A549 (cell line): ENCODE measurements around the gene BAHD1.

ENCODE experiments used
- BHLHE40 ChIP-seq: IDR thresholded peaks from 2 replicates; pipeline ENCODE4 v1.6.1; 2012; ENCODE audit warnings: low read depth, low read length, inconsistent platforms
- ESRRA ChIP-seq: fragments of 150-350 bp; IDR thresholded peaks from 2 replicates; pipeline ENCODE4 v1.6.1; 2014; ENCODE audit warnings: mild to moderate bottlenecking, low read length, borderline replicate concordance
- JUN ChIP-seq, 2 experiments: fragments of >200 bp; sonication (Bioruptor Twin); formaldehyde crosslinking; IDR thresholded peaks; 2 replicates in 1 of 2; 3 replicates in 1 of 2; pipeline ENCODE4 v1.6.1; 2016 to 2017
- JUNB ChIP-seq: fragments of >200 bp; sonication (Bioruptor Twin); formaldehyde crosslinking; IDR thresholded peaks from 2 replicates; pipeline ENCODE4 v1.6.1; 2016
- NR3C1 ChIP-seq: fragments of >200 bp; sonication (Bioruptor Twin); formaldehyde crosslinking; IDR thresholded peaks from 3 replicates; pipeline ENCODE4 v1.6.1; 2017
- POLR2A ChIP-seq: IDR thresholded peaks from 2 replicates; pipeline ENCODE4 v1.6.1; 2012; ENCODE audit warnings: mild to moderate bottlenecking, low read length
- POLR2AphosphoS2 ChIP-seq: conservative IDR thresholded peaks from 2 replicates; pipeline ENCODE4 v1.6.1; 2012; ENCODE audit warnings: low read length, improper control_type of control experiment, inconsistent platforms
- RAD21 ChIP-seq, 2 experiments: fragments of >200 bp in 1 of 2; sonication (Bioruptor Twin) in 1 of 2; formaldehyde crosslinking in 1 of 2; IDR thresholded peaks in 1 of 2; conservative IDR thresholded peaks in 1 of 2; 2 replicates in 1 of 2; 3 replicates in 1 of 2; pipeline ENCODE4 v1.6.1; 2012 to 2018; ENCODE audit warnings: inconsistent platforms in 1 of 2
- TF ChIP-seq, protein P1 (sequence below): fragments of >200 bp; sonication (Bioruptor Twin); formaldehyde crosslinking; IDR thresholded peaks from 3 replicates; pipeline ENCODE4 v1.5.1; 2016
- TF ChIP-seq, protein P2 (sequence below): fragments of 150-350 bp; IDR thresholded peaks from 2 replicates; pipeline ENCODE4 v1.6.1; 2014; ENCODE audit warnings: low read depth, mild to moderate bottlenecking, low read length
- TF ChIP-seq, protein P3 (sequence below): fragments of 450-650 bp; IDR thresholded peaks from 2 replicates; pipeline ENCODE4 v1.6.1; 2014; ENCODE audit warnings: antibody characterized with exemption
- TF ChIP-seq, protein P4 (sequence below): fragments of 250-450 bp; sonication (Bioruptor Pico); IDR thresholded peaks from 2 replicates; pipeline ENCODE4 v1.5.0; 2020; ENCODE audit warnings: low read depth, mild to moderate bottlenecking, moderate library complexity

DNA sequence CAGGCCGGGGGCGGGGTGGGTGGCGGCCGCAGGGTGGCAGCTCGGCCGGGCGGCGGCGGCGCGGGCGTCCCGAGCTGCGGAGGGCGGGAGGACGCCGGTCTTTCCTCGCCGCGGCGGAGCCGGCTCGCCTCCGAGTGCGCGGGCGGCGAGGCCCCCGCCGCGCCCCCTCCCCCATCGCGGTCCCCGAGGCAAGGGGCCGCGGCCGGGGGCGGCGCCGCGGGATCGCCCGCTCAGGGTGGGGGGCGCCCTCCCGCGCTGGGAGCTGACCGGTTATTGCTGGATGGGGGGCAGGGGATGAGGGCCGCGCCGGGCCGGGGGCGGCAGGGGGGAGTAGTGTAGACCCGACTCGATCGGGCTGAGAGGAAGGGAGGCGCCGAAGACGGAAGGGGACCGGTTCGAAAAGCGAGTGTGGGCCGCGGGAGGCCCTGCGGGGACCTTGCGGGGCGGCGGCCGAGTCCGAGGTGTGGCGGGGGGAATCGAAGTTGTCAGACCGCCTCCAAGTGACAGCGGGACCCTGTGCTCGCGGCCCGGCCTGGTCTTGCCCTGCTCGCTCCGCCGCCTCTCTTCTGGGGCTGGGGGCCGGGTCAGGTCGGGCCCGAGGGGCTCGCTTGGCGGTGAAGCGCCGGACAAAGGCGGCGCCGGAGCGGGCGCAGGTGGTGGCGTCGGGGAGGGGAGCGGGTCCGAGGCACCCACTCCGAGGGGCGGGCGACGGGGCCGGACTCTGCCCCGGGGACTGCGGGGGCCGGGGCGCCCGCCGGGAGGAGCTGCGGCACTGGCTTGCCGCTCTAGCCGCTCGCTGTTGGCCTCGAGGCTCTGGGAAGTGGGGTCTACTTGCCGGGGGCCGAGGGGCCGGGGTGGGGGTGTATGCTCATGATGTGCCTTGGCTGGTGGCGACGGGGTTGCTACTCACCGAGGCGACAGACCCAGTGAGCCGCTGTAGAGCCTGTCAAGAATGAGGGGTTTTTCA lies 1.1 kb downstream of the BAHD1 start:
- TF ChIP-seq, protein P1, sequence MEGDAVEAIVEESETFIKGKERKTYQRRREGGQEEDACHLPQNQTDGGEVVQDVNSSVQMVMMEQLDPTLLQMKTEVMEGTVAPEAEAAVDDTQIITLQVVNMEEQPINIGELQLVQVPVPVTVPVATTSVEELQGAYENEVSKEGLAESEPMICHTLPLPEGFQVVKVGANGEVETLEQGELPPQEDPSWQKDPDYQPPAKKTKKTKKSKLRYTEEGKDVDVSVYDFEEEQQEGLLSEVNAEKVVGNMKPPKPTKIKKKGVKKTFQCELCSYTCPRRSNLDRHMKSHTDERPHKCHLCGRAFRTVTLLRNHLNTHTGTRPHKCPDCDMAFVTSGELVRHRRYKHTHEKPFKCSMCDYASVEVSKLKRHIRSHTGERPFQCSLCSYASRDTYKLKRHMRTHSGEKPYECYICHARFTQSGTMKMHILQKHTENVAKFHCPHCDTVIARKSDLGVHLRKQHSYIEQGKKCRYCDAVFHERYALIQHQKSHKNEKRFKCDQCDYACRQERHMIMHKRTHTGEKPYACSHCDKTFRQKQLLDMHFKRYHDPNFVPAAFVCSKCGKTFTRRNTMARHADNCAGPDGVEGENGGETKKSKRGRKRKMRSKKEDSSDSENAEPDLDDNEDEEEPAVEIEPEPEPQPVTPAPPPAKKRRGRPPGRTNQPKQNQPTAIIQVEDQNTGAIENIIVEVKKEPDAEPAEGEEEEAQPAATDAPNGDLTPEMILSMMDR = no peak
- TF ChIP-seq, protein P2, sequence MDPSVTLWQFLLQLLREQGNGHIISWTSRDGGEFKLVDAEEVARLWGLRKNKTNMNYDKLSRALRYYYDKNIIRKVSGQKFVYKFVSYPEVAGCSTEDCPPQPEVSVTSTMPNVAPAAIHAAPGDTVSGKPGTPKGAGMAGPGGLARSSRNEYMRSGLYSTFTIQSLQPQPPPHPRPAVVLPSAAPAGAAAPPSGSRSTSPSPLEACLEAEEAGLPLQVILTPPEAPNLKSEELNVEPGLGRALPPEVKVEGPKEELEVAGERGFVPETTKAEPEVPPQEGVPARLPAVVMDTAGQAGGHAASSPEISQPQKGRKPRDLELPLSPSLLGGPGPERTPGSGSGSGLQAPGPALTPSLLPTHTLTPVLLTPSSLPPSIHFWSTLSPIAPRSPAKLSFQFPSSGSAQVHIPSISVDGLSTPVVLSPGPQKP = no peak
- TF ChIP-seq ESRRA (no peak), POLR2AphosphoS2 (no peak), POLR2A (no peak), JUNB (no peak), NR3C1 (no peak), BHLHE40 (no peak), RAD21 (conservative IDR thresholded peaks at IDR 0.05 in 1 of 2, IDR thresholded peaks at IDR 0.05 in 1 of 2) (no peak), JUN (IDR thresholded peaks at IDR 0.05) (no peak)
- TF ChIP-seq, protein P3, sequence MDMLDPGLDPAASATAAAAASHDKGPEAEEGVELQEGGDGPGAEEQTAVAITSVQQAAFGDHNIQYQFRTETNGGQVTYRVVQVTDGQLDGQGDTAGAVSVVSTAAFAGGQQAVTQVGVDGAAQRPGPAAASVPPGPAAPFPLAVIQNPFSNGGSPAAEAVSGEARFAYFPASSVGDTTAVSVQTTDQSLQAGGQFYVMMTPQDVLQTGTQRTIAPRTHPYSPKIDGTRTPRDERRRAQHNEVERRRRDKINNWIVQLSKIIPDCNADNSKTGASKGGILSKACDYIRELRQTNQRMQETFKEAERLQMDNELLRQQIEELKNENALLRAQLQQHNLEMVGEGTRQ = no peak
- TF ChIP-seq, protein P4, sequence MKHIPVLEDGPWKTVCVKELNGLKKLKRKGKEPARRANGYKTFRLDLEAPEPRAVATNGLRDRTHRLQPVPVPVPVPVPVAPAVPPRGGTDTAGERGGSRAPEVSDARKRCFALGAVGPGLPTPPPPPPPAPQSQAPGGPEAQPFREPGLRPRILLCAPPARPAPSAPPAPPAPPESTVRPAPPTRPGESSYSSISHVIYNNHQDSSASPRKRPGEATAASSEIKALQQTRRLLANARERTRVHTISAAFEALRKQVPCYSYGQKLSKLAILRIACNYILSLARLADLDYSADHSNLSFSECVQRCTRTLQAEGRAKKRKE (CRISPR knock-in tag) = no peak
